ENCODE results near the gene GPR176.

- no peak for TF ChIP-seq POLR2A (IDR thresholded peaks at IDR 0.05)
- TF ChIP-seq CTCF (IDR thresholded peaks at IDR 0.05), result no peak
- TF ChIP-seq EP300 (IDR thresholded peaks at IDR 0.05), result no peak
These were observed 59.2 kb downstream of the GPR176 start for GRCh38 chr15:39860871-39861270.

All from tibial nerve (tissue), 4 donors.